IMR-90 (cell line): Measurements from ENCODE around the gene CASP3. TPM values are rescaled to one million over a fixed set of nuclear protein-coding genes. Genes with fewer than 3 reads are reported as not detected.

Source experiments
- ATAC-seq: fragments of 200-7000 bp; cut with Tn5 transposase; 2 replicates; pipeline ENCODE4 v1.9.1; 2020; ENCODE audit warnings: low read depth, mild to moderate bottlenecking, moderate library complexity
- BruUV-seq: library from RNA; stranded (reverse); fragments of 400-500 nt; replicated peaks from 2 replicates; lab custom pipeline; 2021; lab: Mats Ljungman, UMichigan
- CTCF ChIA-PET: fragments of 300-600 bp; formaldehyde crosslinking; extraction: SDS; loops from one replicate; lab custom pipeline; 2021; ENCODE audit warnings: antibody characterized with exemption; lab: Yijun Ruan, JAX
- POLR2A ChIA-PET: fragments of 300-600 bp; sonication (Branson Sonifier 250); formaldehyde crosslinking; loops from one replicate; lab custom pipeline; 2022; ENCODE audit warnings: antibody characterized with exemption; ENCODE audit not compliant: unreplicated experiment; lab: Charles Lee
- DNase-seq: peaks from one replicate; pipeline ENCODE4 v3.0.0; 2013
- H2AFZ ChIP-seq: replicated peaks from 2 replicates; pipeline ENCODE3; 2013; ENCODE audit warnings: low read length, mild to moderate bottlenecking; ENCODE audit not compliant: poor library complexity
- H2AK5ac ChIP-seq: 2 replicates; pipeline ENCODE4 v1.6.1; 2013; ENCODE audit warnings: low read depth, low read length, inconsistent platforms
- H2AK9ac ChIP-seq: replicated peaks from 2 replicates; pipeline ENCODE3; 2013; ENCODE audit warnings: mild to moderate bottlenecking, low read depth, low read length, moderate library complexity; ENCODE audit not compliant: poor library complexity
- H2BK120ac ChIP-seq: 2 replicates; pipeline ENCODE4 v1.6.1; 2013; ENCODE audit warnings: low read depth, low read length, inconsistent platforms
- H2BK15ac ChIP-seq: 3 replicates; pipeline ENCODE4 v1.6.1; 2013; ENCODE audit warnings: low read depth, low read length, inconsistent platforms
- H2BK20ac ChIP-seq: 2 replicates; pipeline ENCODE4 v1.6.1; 2013; ENCODE audit warnings: low read depth, mild to moderate bottlenecking, inconsistent platforms, low read length, moderate library complexity
- H2BK5ac ChIP-seq: 2 replicates; pipeline ENCODE4 v1.6.1; 2013; ENCODE audit warnings: mild to moderate bottlenecking, low read depth, low read length, inconsistent platforms; ENCODE audit not compliant: poor library complexity, severe bottlenecking
- H3K14ac ChIP-seq: replicated peaks from 2 replicates; pipeline ENCODE4 v1.6.1; 2013; ENCODE audit warnings: low read depth, low read length, inconsistent platforms
- H3K18ac ChIP-seq: 2 replicates; pipeline ENCODE4 v1.6.1; 2013; ENCODE audit warnings: low read depth, low read length, control low read depth
- H3K23ac ChIP-seq: 2 replicates; pipeline ENCODE4 v1.6.1; 2013; ENCODE audit warnings: low read depth, low read length, inconsistent platforms
- H3K27ac ChIP-seq: 2 replicates; pipeline ENCODE4 v1.5.1; 2013; ENCODE audit warnings: mild to moderate bottlenecking, control low read depth, low read length; ENCODE audit not compliant: insufficient read depth
- H3K27me3 ChIP-seq: 2 replicates; pipeline ENCODE4 v1.6.1; 2013; ENCODE audit warnings: low read length; ENCODE audit not compliant: control insufficient read depth, insufficient read depth
- H3K36me3 ChIP-seq: 2 replicates; pipeline ENCODE4 v1.6.1; 2013; ENCODE audit warnings: low read length, mixed read lengths; ENCODE audit not compliant: control insufficient read depth, insufficient read depth
- H3K4ac ChIP-seq: 2 replicates; pipeline ENCODE4 v1.6.1; 2013; ENCODE audit warnings: low read depth, low read length, inconsistent platforms
- H3K4me1 ChIP-seq: 2 replicates; pipeline ENCODE4 v1.6.1; 2013; ENCODE audit warnings: low read length, mixed read lengths; ENCODE audit not compliant: control insufficient read depth, insufficient read depth
- H3K4me2 ChIP-seq: 2 replicates; pipeline ENCODE4 v1.6.1; 2013; ENCODE audit warnings: low read depth, mild to moderate bottlenecking, control low read depth, low read length, moderate library complexity
- H3K4me3 ChIP-seq: 2 replicates; pipeline ENCODE4 v1.5.1; 2013; ENCODE audit warnings: low read depth, mild to moderate bottlenecking, control low read depth, low read length, moderate library complexity; ENCODE audit not compliant: insufficient read depth
- H3K56ac ChIP-seq: 2 replicates; pipeline ENCODE4 v1.6.1; 2013; ENCODE audit warnings: low read length, inconsistent platforms; ENCODE audit not compliant: insufficient read depth; ENCODE audit errors: extremely low read depth
- H3K79me1 ChIP-seq, 2 experiments: 2 replicates each; pipeline ENCODE4 v1.6.1; 2013; ENCODE audit warnings: low read length in 2 of 2, inconsistent platforms in 1 of 2, low read depth in 1 of 2
- H3K9ac ChIP-seq: 2 replicates; pipeline ENCODE4 v1.6.1; 2013; ENCODE audit warnings: low read depth, low read length, control low read depth
- H3K9me1 ChIP-seq: 2 replicates; pipeline ENCODE4 v1.6.1; 2013; ENCODE audit warnings: low read length, inconsistent platforms; ENCODE audit not compliant: insufficient read depth
- H3K9me3 ChIP-seq: 2 replicates; pipeline ENCODE4 v1.6.1; 2013; ENCODE audit warnings: low read length; ENCODE audit not compliant: control insufficient read depth, insufficient read depth
- H4K20me1 ChIP-seq: 2 replicates; pipeline ENCODE4 v1.6.1; 2013; ENCODE audit warnings: low read length, inconsistent platforms; ENCODE audit not compliant: insufficient read depth
- H4K5ac ChIP-seq: 2 replicates; pipeline ENCODE4 v1.6.1; 2013; ENCODE audit warnings: mild to moderate bottlenecking, low read depth, low read length, control low read depth
- H4K8ac ChIP-seq, 2 experiments: 2 replicates each; pipeline ENCODE4 v1.6.1; 2013; ENCODE audit warnings: low read depth in 2 of 2, low read length in 2 of 2, control low read depth in 1 of 2, inconsistent platforms in 1 of 2
- H4K91ac ChIP-seq: 2 replicates; pipeline ENCODE4 v1.6.1; 2013; ENCODE audit warnings: low read depth, low read length, inconsistent platforms; ENCODE audit not compliant: insufficient read depth
- MAFK ChIP-seq: IDR thresholded peaks from 2 replicates; pipeline ENCODE4 v1.6.1; 2012; ENCODE audit warnings: low read depth, low read length, improper control_type of control experiment
- RAD21 ChIP-seq: IDR thresholded peaks from 2 replicates; pipeline ENCODE4 v1.6.1; 2012; ENCODE audit warnings: low read length, improper control_type of control experiment
- RCOR1 ChIP-seq: IDR thresholded peaks from 2 replicates; pipeline ENCODE4 v1.6.1; 2012; ENCODE audit warnings: mild to moderate bottlenecking, low read length, improper control_type of control experiment; ENCODE audit not compliant: insufficient replicate concordance
- WGBS, 2 experiments: methylation state at CpG; one replicate each; pipeline versions ENCODE4 v1.1.5 to v1.1.7; 2013; ENCODE audit warnings: missing lambda C conversion rate in 2 of 2; ENCODE audit not compliant: insufficient read length in 1 of 2; ENCODE audit errors: extremely low coverage in 2 of 2; 5-methylcytosine and 5-hydroxymethylcytosine counted together
- dilution Hi-C: fragments of 300-500 bp; cut with HindIII; formaldehyde crosslinking; loops from one replicate; pipeline ENCODE4 v1.14.3; 2018; ENCODE audit warnings: low sequenced_read_pairs; ENCODE audit not compliant: unreplicated experiment
- in situ Hi-C: fragments of 300-500 bp; cut with MboI; formaldehyde crosslinking; loops from 3 replicates; pipeline ENCODE4 v1.14.3; 2019; ENCODE audit warnings: low sequenced_read_pairs, inconsistent platforms, mixed read lengths
- intact Hi-C: fragments of 100-400 bp; cut with micrococcal nuclease; formaldehyde crosslinking; loops from 2 replicates; pipeline ENCODE4 v1.10.0; 2022
- polyA plus RNA-seq, 3 experiments: library from polyadenylated mRNA; depleted of rRNA; stranded (reverse); fragments of >200 nt; gene quantifications; 2 replicates each; pipeline ENCODE4 v1.2.3, GENCODE V29; 2012; ENCODE audit warnings: low replicate concordance in 1 of 3
- total RNA-seq: library from RNA; depleted of rRNA; stranded (reverse); fragments of >200 nt; gene quantifications from 2 replicates; pipeline ENCODE4 v1.2.3, GENCODE V29; 2012

The CASP3 gene
- total and polyA plus RNA-seq, 2 of the 4 experiments (the other 2 are of a cell fraction), result 26.7 to 27.4 TPM

GRCh38 chr4:184641451-184641850 is 7.8 kb downstream of the CASP3 start:
- H2BK20ac ChIP-seq, result no peak overlapping the region
- no peaks in the 10 kb centered on the region for H3K27me3 ChIP-seq
- no peak overlapping the region for H3K4ac ChIP-seq
- intact Hi-C loops, result loop anchor here (10.0 kb wide), 1 partner anchor 257 kb away; no protein-coding TSS in a partner anchor
- peaks cover 5% of the 10 kb centered on the region; the same call in 1 of the 2 replicates for H3K9me1 ChIP-seq
- H4K20me1 ChIP-seq, result peaks cover 7% of the 10 kb centered on the region; the same call in 1 of the 2 replicates
- H3K9ac ChIP-seq, result no peak overlapping the region
- no peak overlapping the region for H3K14ac ChIP-seq
- H2AK5ac ChIP-seq, result no peak overlapping the region
- dilution Hi-C loops, result no loop called here
- POLR2A ChIA-PET, result no interaction called here
- H3K4me3 ChIP-seq, result no peak overlapping the region
- H3K4me1 ChIP-seq, result 0 out of 2 replicates have a peak, but pooled peaks cover 2% of the 10 kb centered on the region
- CTCF ChIA-PET, result no interaction called here
- H4K91ac ChIP-seq, result no peak overlapping the region
- H2AK9ac ChIP-seq, result no peak overlapping the region
- H3K9me3 ChIP-seq, result no peaks in the 10 kb centered on the region
- DNase-seq (no peak), ATAC-seq (no peak)
- BruUV-seq, result no TSS peak
- H3K56ac ChIP-seq, result no peak overlapping the region
- in situ Hi-C loops, result no loop called here
- no peak overlapping the region for H3K27ac ChIP-seq
- H3K23ac ChIP-seq, result no peak overlapping the region
- H2AFZ ChIP-seq, result no peak overlapping the region
- H3K36me3 ChIP-seq, result peaks cover 17% of the 10 kb centered on the region
- H4K5ac ChIP-seq, result no peak overlapping the region
- H2BK15ac ChIP-seq, result no peak overlapping the region
- H3K79me1 ChIP-seq, result peaks cover 41 to 49% of the 10 kb centered on the region in 2 experiments
- H2BK5ac ChIP-seq, result no peak overlapping the region
- H3K18ac ChIP-seq, result no peak overlapping the region
- WGBS, 2 experiments, result 100% methylated on average over 2 of the region's 5 CpGs; no CpG with 5 or more reads in 1 of the 2 experiments
- H4K8ac ChIP-seq, result no peak overlapping the region
- no peak overlapping the region for H2BK120ac ChIP-seq
- H3K4me2 ChIP-seq, result no peak overlapping the region
- TF ChIP-seq MAFK, result no peak
- TF ChIP-seq RCOR1, result no peak
- TF ChIP-seq RAD21, result no peak
